IMR-90 (cell line): ENCODE measurements around the gene RXFP1. TPM values are rescaled to one million over a fixed set of nuclear protein-coding genes. Genes with fewer than 3 reads are reported as not detected.

ENCODE experiments used
- ATAC-seq: fragments of 200-7000 bp; cut with Tn5 transposase; 2 replicates; pipeline ENCODE4 v1.9.1; 2020; ENCODE audit warnings: low read depth, mild to moderate bottlenecking, moderate library complexity
- BruUV-seq: library from RNA; stranded (reverse); fragments of 400-500 nt; replicated peaks from 2 replicates; lab custom pipeline; 2021; lab: Mats Ljungman, UMichigan
- CTCF ChIA-PET: fragments of 300-600 bp; formaldehyde crosslinking; extraction: SDS; loops from one replicate; lab custom pipeline; 2021; ENCODE audit warnings: antibody characterized with exemption; lab: Yijun Ruan, JAX
- POLR2A ChIA-PET: fragments of 300-600 bp; sonication (Branson Sonifier 250); formaldehyde crosslinking; loops from one replicate; lab custom pipeline; 2022; ENCODE audit warnings: antibody characterized with exemption; ENCODE audit not compliant: unreplicated experiment; lab: Charles Lee
- DNase-seq: peaks from one replicate; pipeline ENCODE4 v3.0.0; 2013
- H2AFZ ChIP-seq: replicated peaks from 2 replicates; pipeline ENCODE3; 2013; ENCODE audit warnings: low read length, mild to moderate bottlenecking; ENCODE audit not compliant: poor library complexity
- H2AK5ac ChIP-seq: 2 replicates; pipeline ENCODE4 v1.6.1; 2013; ENCODE audit warnings: low read depth, low read length, inconsistent platforms
- H2AK9ac ChIP-seq: replicated peaks from 2 replicates; pipeline ENCODE3; 2013; ENCODE audit warnings: mild to moderate bottlenecking, low read depth, low read length, moderate library complexity; ENCODE audit not compliant: poor library complexity
- H2BK120ac ChIP-seq: 2 replicates; pipeline ENCODE4 v1.6.1; 2013; ENCODE audit warnings: low read depth, low read length, inconsistent platforms
- H2BK15ac ChIP-seq: 3 replicates; pipeline ENCODE4 v1.6.1; 2013; ENCODE audit warnings: low read depth, low read length, inconsistent platforms
- H2BK20ac ChIP-seq: 2 replicates; pipeline ENCODE4 v1.6.1; 2013; ENCODE audit warnings: low read depth, mild to moderate bottlenecking, inconsistent platforms, low read length, moderate library complexity
- H2BK5ac ChIP-seq: 2 replicates; pipeline ENCODE4 v1.6.1; 2013; ENCODE audit warnings: mild to moderate bottlenecking, low read depth, low read length, inconsistent platforms; ENCODE audit not compliant: poor library complexity, severe bottlenecking
- H3K14ac ChIP-seq: replicated peaks from 2 replicates; pipeline ENCODE4 v1.6.1; 2013; ENCODE audit warnings: low read depth, low read length, inconsistent platforms
- H3K18ac ChIP-seq: 2 replicates; pipeline ENCODE4 v1.6.1; 2013; ENCODE audit warnings: low read depth, low read length, control low read depth
- H3K23ac ChIP-seq: 2 replicates; pipeline ENCODE4 v1.6.1; 2013; ENCODE audit warnings: low read depth, low read length, inconsistent platforms
- H3K27ac ChIP-seq: 2 replicates; pipeline ENCODE4 v1.5.1; 2013; ENCODE audit warnings: mild to moderate bottlenecking, control low read depth, low read length; ENCODE audit not compliant: insufficient read depth
- H3K27me3 ChIP-seq: 2 replicates; pipeline ENCODE4 v1.6.1; 2013; ENCODE audit warnings: low read length; ENCODE audit not compliant: control insufficient read depth, insufficient read depth
- H3K36me3 ChIP-seq: 2 replicates; pipeline ENCODE4 v1.6.1; 2013; ENCODE audit warnings: low read length, mixed read lengths; ENCODE audit not compliant: control insufficient read depth, insufficient read depth
- H3K4ac ChIP-seq: 2 replicates; pipeline ENCODE4 v1.6.1; 2013; ENCODE audit warnings: low read depth, low read length, inconsistent platforms
- H3K4me1 ChIP-seq: 2 replicates; pipeline ENCODE4 v1.6.1; 2013; ENCODE audit warnings: low read length, mixed read lengths; ENCODE audit not compliant: control insufficient read depth, insufficient read depth
- H3K4me2 ChIP-seq: 2 replicates; pipeline ENCODE4 v1.6.1; 2013; ENCODE audit warnings: low read depth, mild to moderate bottlenecking, control low read depth, low read length, moderate library complexity
- H3K4me3 ChIP-seq: 2 replicates; pipeline ENCODE4 v1.5.1; 2013; ENCODE audit warnings: low read depth, mild to moderate bottlenecking, control low read depth, low read length, moderate library complexity; ENCODE audit not compliant: insufficient read depth
- H3K56ac ChIP-seq: 2 replicates; pipeline ENCODE4 v1.6.1; 2013; ENCODE audit warnings: low read length, inconsistent platforms; ENCODE audit not compliant: insufficient read depth; ENCODE audit errors: extremely low read depth
- H3K79me1 ChIP-seq, 2 experiments: 2 replicates each; pipeline ENCODE4 v1.6.1; 2013; ENCODE audit warnings: low read length in 2 of 2, inconsistent platforms in 1 of 2, low read depth in 1 of 2
- H3K9ac ChIP-seq: 2 replicates; pipeline ENCODE4 v1.6.1; 2013; ENCODE audit warnings: low read depth, low read length, control low read depth
- H3K9me1 ChIP-seq: 2 replicates; pipeline ENCODE4 v1.6.1; 2013; ENCODE audit warnings: low read length, inconsistent platforms; ENCODE audit not compliant: insufficient read depth
- H3K9me3 ChIP-seq: 2 replicates; pipeline ENCODE4 v1.6.1; 2013; ENCODE audit warnings: low read length; ENCODE audit not compliant: control insufficient read depth, insufficient read depth
- H4K20me1 ChIP-seq: 2 replicates; pipeline ENCODE4 v1.6.1; 2013; ENCODE audit warnings: low read length, inconsistent platforms; ENCODE audit not compliant: insufficient read depth
- H4K5ac ChIP-seq: 2 replicates; pipeline ENCODE4 v1.6.1; 2013; ENCODE audit warnings: mild to moderate bottlenecking, low read depth, low read length, control low read depth
- H4K8ac ChIP-seq, 2 experiments: 2 replicates each; pipeline ENCODE4 v1.6.1; 2013; ENCODE audit warnings: low read depth in 2 of 2, low read length in 2 of 2, control low read depth in 1 of 2, inconsistent platforms in 1 of 2
- H4K91ac ChIP-seq: 2 replicates; pipeline ENCODE4 v1.6.1; 2013; ENCODE audit warnings: low read depth, low read length, inconsistent platforms; ENCODE audit not compliant: insufficient read depth
- MAZ ChIP-seq: IDR thresholded peaks from 2 replicates; pipeline ENCODE4 v1.6.1; 2012; ENCODE audit warnings: low read depth, mild to moderate bottlenecking, low read length, improper control_type of control experiment, moderate library complexity, borderline replicate concordance
- MXI1 ChIP-seq: IDR thresholded peaks from 2 replicates; pipeline ENCODE4 v1.6.1; 2012; ENCODE audit warnings: low read depth, mild to moderate bottlenecking, low read length, moderate library complexity, borderline replicate concordance
- WGBS, 2 experiments: methylation state at CpG; one replicate each; pipeline versions ENCODE4 v1.1.5 to v1.1.7; 2013; ENCODE audit warnings: missing lambda C conversion rate in 2 of 2; ENCODE audit not compliant: insufficient read length in 1 of 2; ENCODE audit errors: extremely low coverage in 2 of 2; 5-methylcytosine and 5-hydroxymethylcytosine counted together
- dilution Hi-C: fragments of 300-500 bp; cut with HindIII; formaldehyde crosslinking; loops from one replicate; pipeline ENCODE4 v1.14.3; 2018; ENCODE audit warnings: low sequenced_read_pairs; ENCODE audit not compliant: unreplicated experiment
- in situ Hi-C: fragments of 300-500 bp; cut with MboI; formaldehyde crosslinking; loops from 3 replicates; pipeline ENCODE4 v1.14.3; 2019; ENCODE audit warnings: low sequenced_read_pairs, inconsistent platforms, mixed read lengths
- intact Hi-C: fragments of 100-400 bp; cut with micrococcal nuclease; formaldehyde crosslinking; loops from 2 replicates; pipeline ENCODE4 v1.10.0; 2022
- polyA plus RNA-seq, 3 experiments: library from polyadenylated mRNA; depleted of rRNA; stranded (reverse); fragments of >200 nt; gene quantifications; 2 replicates each; pipeline ENCODE4 v1.2.3, GENCODE V29; 2012; ENCODE audit warnings: low replicate concordance in 1 of 3
- total RNA-seq: library from RNA; depleted of rRNA; stranded (reverse); fragments of >200 nt; gene quantifications from 2 replicates; pipeline ENCODE4 v1.2.3, GENCODE V29; 2012

Gene RXFP1
- total and polyA plus RNA-seq, 2 of the 4 experiments (the other 2 are of a cell fraction) = not detected

- no peak overlapping the region for H4K91ac ChIP-seq
- H2AK9ac ChIP-seq = no peak overlapping the region
- H3K4me1 ChIP-seq = no peaks in the 10 kb centered on the region
- H2BK15ac ChIP-seq = no peak overlapping the region
- H3K56ac ChIP-seq = no peak overlapping the region
- H2AFZ ChIP-seq = no peak overlapping the region
- ATAC-seq (no peak), DNase-seq (no peak)
- no peaks in the 10 kb centered on the region for H3K79me1 ChIP-seq
- no peak overlapping the region for H3K18ac ChIP-seq
- no peak overlapping the region for H3K4me3 ChIP-seq
- POLR2A ChIA-PET = no interaction called here
- no peaks in the 10 kb centered on the region for H3K36me3 ChIP-seq
- H3K4me2 ChIP-seq = no peak overlapping the region
- no peak overlapping the region for H4K5ac ChIP-seq
- no peaks in the 10 kb centered on the region for H4K20me1 ChIP-seq
- WGBS, 2 experiments = 80% methylated on average over 1 of the region's 1 CpG; no CpG with 5 or more reads in 1 of the 2 experiments
- H3K9me1 ChIP-seq = no peaks in the 10 kb centered on the region
- no peak overlapping the region for H2BK120ac ChIP-seq
- dilution Hi-C loops = no loop called here
- no peak overlapping the region for H4K8ac ChIP-seq
- H2BK20ac ChIP-seq = no peak overlapping the region
- in situ Hi-C loops = no loop called here
- H2AK5ac ChIP-seq = no peak overlapping the region
- H3K23ac ChIP-seq = no peak overlapping the region
- H3K27me3 ChIP-seq = no peaks in the 10 kb centered on the region
- H3K9me3 ChIP-seq = no peaks in the 10 kb centered on the region
- H3K27ac ChIP-seq = no peak overlapping the region
- no peak overlapping the region for H3K14ac ChIP-seq
- intact Hi-C loops = no loop called here
- no peak overlapping the region for H3K9ac ChIP-seq
- H3K4ac ChIP-seq = no peak overlapping the region
- CTCF ChIA-PET = no interaction called here
- TF ChIP-seq MAZ = no peak
- TF ChIP-seq MXI1 = no peak
- no peak overlapping the region for H2BK5ac ChIP-seq
- no TSS peak for BruUV-seq
These were observed 91.4 kb downstream of the RXFP1 start for GRCh38 chr4:158613046-158613445.
